NCI-H345 (cell line): Measurements from ENCODE around the gene WIPF3.
"Not testable (repeated sequence)": the region's sequence is repeated elsewhere in the genome, so short reads cannot be mapped to it uniquely, and the experiment has no call there.

Source experiments
- DNase-seq: peaks from one replicate; lab custom pipeline; 2025; lab: John Stamatoyannopoulos, UW

Gene WIPF3

GRCh38 chr7:29955075-29955792 lies 148.9 kb downstream of the WIPF3 start:
- DNase-seq: no peak

- no peak for DNase-seq
These were observed 149.6 kb downstream of the WIPF3 start for GRCh38 chr7:29955799-29956486.

GRCh38 chr7:29956487-29956836 lies 150.2 kb downstream of the WIPF3 start:
- no peak for DNase-seq

GRCh38 chr7:29957521-29958310 lies 151.4 kb downstream of the WIPF3 start:
- DNase-seq: peak; percentile 12

GRCh38 chr7:29958667-29959358 lies 152.5 kb downstream of the WIPF3 start:
- no peak for DNase-seq

GRCh38 chr7:29961611-29962010 lies 155.3 kb downstream of the WIPF3 start:
- DNase-seq: not testable (repeated sequence)

- DNase-seq: no peak
These were observed 155.7 kb downstream of the WIPF3 start for GRCh38 chr7:29962035-29962434.

- no peak for DNase-seq
These were observed 158.7 kb downstream of the WIPF3 start for GRCh38 chr7:29965030-29965429.
